Hepatocyte (in vitro differentiated cells): ENCODE results near the gene MCM5. TPM values are rescaled to one million over a fixed set of nuclear protein-coding genes. Genes with fewer than 3 reads are reported as not detected.

ENCODE experiments used
- DNase-seq: peaks from one replicate; pipeline ENCODE4 v3.0.0-alpha.2; 2016; ENCODE audit warnings: low spot score
- H2AFZ ChIP-seq: fragments of 200-600 bp; sonication (generic); 2 replicates; pipeline ENCODE4 v1.6.0; 2016; ENCODE audit warnings: antibody characterized with exemption, mild to moderate bottlenecking
- H3K27ac ChIP-seq: fragments of 200-600 bp; sonication (generic); 2 replicates; pipeline ENCODE4 v1.5.1; 2016; ENCODE audit warnings: mild to moderate bottlenecking
- H3K27me3 ChIP-seq: fragments of 200-600 bp; sonication (generic); 2 replicates; pipeline ENCODE4 v1.6.1; 2016
- H3K36me3 ChIP-seq: fragments of 200-600 bp; sonication (generic); replicated peaks from 2 replicates; pipeline ENCODE4 v1.5.1; 2016; ENCODE audit warnings: low read depth; ENCODE audit not compliant: insufficient read depth
- H3K4me1 ChIP-seq: fragments of 200-600 bp; sonication (generic); 2 replicates; pipeline ENCODE4 v1.5.1; 2016; ENCODE audit warnings: mild to moderate bottlenecking, moderate library complexity; ENCODE audit not compliant: insufficient read depth
- H3K4me2 ChIP-seq: fragments of 200-600 bp; sonication (generic); 2 replicates; pipeline ENCODE4 v1.6.0; 2016
- H3K4me3 ChIP-seq: fragments of 200-600 bp; sonication (generic); 2 replicates; pipeline ENCODE4 v1.5.1; 2016; ENCODE audit warnings: mild to moderate bottlenecking
- H3K79me2 ChIP-seq: fragments of 200-600 bp; sonication (generic); 2 replicates; pipeline ENCODE4 v1.6.0; 2017; ENCODE audit warnings: mild to moderate bottlenecking
- H3K9me2 ChIP-seq: fragments of 200-600 bp; sonication (generic); replicated peaks from 2 replicates; pipeline ENCODE4 v1.6.0; 2017; ENCODE audit warnings: mild to moderate bottlenecking; ENCODE audit not compliant: insufficient read depth
- H3K9me3 ChIP-seq: fragments of 200-600 bp; sonication (generic); 2 replicates; pipeline ENCODE4 v1.5.1; 2016; ENCODE audit warnings: low read depth, mild to moderate bottlenecking
- H4K20me1 ChIP-seq: fragments of 200-600 bp; sonication (generic); 2 replicates; pipeline ENCODE4 v1.6.0; 2016; ENCODE audit warnings: mild to moderate bottlenecking; ENCODE audit not compliant: insufficient read depth, poor library complexity, severe bottlenecking
- EZH2 ChIP-seq: fragments of 200-600 bp; sonication (generic); IDR thresholded peaks from 2 replicates; pipeline ENCODE4 v1.6.1; 2016; ENCODE audit warnings: antibody characterized with exemption, mild to moderate bottlenecking, borderline replicate concordance
- EZH2phosphoT487 ChIP-seq: fragments of 200-600 bp; sonication (generic); IDR thresholded peaks from one replicate; pipeline ENCODE4 v1.6.1; 2018; ENCODE audit warnings: antibody characterized with exemption, mild to moderate bottlenecking, low read depth, moderate library complexity; ENCODE audit not compliant: unreplicated experiment, severe bottlenecking
- WGBS: methylation state at CpG from one replicate; pipeline ENCODE4 v1.1.6; 2016; ENCODE audit warnings: low lambda C conversion rate; ENCODE audit errors: missing lambda C conversion rate; 5-methylcytosine and 5-hydroxymethylcytosine counted together
- polyA plus RNA-seq: library from polyadenylated mRNA; unstranded; fragments of >200 nt; fragmentation: Nextera tagmentation; extraction: Ambion mirVana; gene quantifications from 2 replicates; pipeline ENCODE4 v1.2.1, GENCODE V29; 2016
- total RNA-seq: library from RNA; depleted of rRNA; stranded (reverse); fragments of >200 nt; gene quantifications from 2 replicates; pipeline ENCODE4 v1.2.3, GENCODE V29; 2014
- TF ChIP-seq, protein P1 (sequence below): fragments of 200-600 bp; sonication (generic); IDR thresholded peaks from 2 replicates; pipeline ENCODE4 v1.5.1; 2016; ENCODE audit warnings: antibody characterized with exemption, mild to moderate bottlenecking; ENCODE audit not compliant: poor library complexity

MCM5 gene
- total and polyA plus RNA-seq, 2 experiments from 2014 or later: 21.7 to 36.1 TPM

DNA sequence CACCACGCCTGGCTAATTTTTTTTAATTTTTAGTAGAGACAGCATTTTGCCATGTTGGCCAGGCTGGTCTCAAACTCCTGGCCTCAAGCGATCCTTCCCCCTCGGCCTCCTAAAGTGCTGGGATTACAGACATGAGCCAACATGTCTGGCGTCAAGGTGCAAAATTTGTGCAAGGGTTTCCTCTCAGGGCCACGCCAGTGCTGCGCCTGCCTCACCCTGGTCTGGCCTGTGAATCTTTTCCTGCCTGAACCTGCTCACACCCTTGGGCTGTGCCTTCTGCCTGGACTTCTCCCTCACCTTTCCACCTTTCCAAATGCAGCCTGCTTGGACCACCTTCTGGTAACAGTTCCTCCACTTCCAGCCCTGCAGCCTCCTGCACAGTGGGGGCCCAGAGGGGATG is 43.4 kb downstream of the MCM5 start:
- Histone ChIP-seq H3K27ac (no peak overlapping the region), H3K79me2 (no peaks in the 10 kb centered on the region), H3K9me3 (no peaks in the 10 kb centered on the region), H3K4me1 (peaks cover 6% of the 10 kb centered on the region), H4K20me1 (no peaks in the 10 kb centered on the region), H3K27me3 (no peaks in the 10 kb centered on the region), H3K9me2 (no peaks in the 10 kb centered on the region), H3K4me3 (no peak overlapping the region), H2AFZ (no peak overlapping the region), H3K4me2 (no peak overlapping the region), H3K36me3 (no peaks in the 10 kb centered on the region)
- 74% methylated on average over 6 of the region's 6 CpGs for WGBS
- no peak for DNase-seq
- TF ChIP-seq EZH2phosphoT487: no peak
- no peak for TF ChIP-seq EZH2
- TF ChIP-seq, protein P1, sequence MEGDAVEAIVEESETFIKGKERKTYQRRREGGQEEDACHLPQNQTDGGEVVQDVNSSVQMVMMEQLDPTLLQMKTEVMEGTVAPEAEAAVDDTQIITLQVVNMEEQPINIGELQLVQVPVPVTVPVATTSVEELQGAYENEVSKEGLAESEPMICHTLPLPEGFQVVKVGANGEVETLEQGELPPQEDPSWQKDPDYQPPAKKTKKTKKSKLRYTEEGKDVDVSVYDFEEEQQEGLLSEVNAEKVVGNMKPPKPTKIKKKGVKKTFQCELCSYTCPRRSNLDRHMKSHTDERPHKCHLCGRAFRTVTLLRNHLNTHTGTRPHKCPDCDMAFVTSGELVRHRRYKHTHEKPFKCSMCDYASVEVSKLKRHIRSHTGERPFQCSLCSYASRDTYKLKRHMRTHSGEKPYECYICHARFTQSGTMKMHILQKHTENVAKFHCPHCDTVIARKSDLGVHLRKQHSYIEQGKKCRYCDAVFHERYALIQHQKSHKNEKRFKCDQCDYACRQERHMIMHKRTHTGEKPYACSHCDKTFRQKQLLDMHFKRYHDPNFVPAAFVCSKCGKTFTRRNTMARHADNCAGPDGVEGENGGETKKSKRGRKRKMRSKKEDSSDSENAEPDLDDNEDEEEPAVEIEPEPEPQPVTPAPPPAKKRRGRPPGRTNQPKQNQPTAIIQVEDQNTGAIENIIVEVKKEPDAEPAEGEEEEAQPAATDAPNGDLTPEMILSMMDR: no peak

DNA sequence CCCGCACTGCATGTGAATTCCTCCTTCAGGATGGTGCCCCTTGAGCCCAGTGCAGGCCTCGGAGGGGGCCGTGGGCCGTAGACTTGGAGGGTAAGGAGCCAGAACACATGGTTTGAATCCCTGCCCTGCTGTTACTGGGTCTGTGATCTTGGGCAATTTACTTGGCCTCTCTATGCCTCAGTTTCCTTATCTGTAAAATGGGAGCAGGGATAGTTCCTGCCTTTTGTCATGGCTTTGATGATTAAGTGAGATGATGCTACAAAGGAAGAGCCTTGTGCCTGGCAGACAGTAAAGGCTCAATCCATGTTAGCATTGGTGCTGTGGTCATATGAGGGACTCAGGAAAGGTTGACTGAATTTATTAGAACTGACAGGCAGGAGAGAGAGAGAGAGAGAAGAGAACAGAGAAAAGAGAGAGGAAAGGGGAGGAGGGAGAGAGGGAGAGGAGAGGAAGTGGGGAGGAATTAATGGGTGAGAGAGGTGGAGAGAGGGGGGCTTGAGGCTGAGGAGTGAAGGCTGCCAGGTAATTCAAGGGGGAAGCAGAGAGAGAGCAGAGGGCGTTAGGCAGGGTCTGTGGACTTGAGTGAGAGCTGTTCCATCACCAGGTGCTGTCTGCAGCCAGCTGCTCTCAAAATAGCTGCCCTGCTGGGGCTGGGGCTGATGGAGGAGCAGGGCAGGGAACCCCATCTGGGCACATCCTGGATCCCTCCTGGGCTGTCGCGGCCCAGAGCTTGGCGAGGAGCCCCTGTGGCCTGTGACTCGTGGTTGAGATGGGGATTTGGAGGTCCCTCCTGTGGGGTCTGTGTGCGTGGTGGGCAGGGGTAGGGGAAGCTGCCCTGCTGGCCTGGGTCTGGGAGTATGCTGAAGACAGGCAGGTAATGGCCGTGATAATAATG is 44.1 kb downstream of the MCM5 start:
- Histone ChIP-seq H3K79me2 (no peaks in the 10 kb centered on the region), H3K4me3 (no peak overlapping the region), H3K27me3 (no peaks in the 10 kb centered on the region), H3K4me2 (no peak overlapping the region), H3K27ac (no peak overlapping the region), H3K9me2 (no peaks in the 10 kb centered on the region), H3K36me3 (no peaks in the 10 kb centered on the region), H3K9me3 (no peaks in the 10 kb centered on the region), H2AFZ (no peak overlapping the region), H3K4me1 (peaks cover 6% of the 10 kb centered on the region), H4K20me1 (no peaks in the 10 kb centered on the region)
- 77% methylated on average over 11 of the region's 11 CpGs for WGBS
- TF ChIP-seq, protein P1: no peak
- TF ChIP-seq EZH2phosphoT487: no peak
- TF ChIP-seq EZH2: no peak
- no peak for DNase-seq

DNA sequence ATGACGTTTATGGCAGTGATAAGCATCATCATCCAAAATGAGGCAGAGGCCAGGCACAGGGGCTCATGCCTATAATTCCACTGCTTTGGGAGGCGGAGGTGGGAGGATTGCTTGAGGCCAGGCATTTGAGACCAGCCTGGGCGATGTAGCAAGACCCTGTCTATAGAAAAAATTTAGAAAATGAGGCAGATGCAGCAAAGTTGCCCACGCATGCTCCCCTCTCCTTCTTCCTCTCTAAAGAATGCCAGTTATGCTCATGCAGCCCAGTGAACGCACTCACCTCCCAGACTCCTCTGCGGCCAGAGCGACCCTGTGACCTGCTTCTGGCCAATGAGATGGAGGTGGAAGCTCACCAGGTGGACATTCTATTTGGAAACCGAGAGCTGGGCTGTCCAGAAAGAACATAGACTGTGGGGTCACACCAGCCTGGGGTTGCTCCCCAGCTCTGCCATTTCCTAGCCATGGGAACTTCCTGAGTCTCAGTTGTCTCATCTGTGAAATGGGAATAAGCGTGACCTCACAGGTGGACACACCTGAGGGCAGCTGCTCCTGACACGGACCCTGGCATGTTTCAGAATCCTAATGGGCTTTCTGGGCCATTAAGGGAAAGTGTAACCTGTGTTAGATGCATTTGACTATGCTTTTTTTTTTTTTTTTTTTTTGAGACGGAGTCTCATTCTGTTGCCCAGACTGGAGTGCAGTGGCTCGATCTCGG is 44.9 kb downstream of the MCM5 start:
- no peak overlapping the region for H3K27ac ChIP-seq
- no peaks in the 10 kb centered on the region for H3K27me3 ChIP-seq
- H3K4me1 ChIP-seq: peaks cover 6% of the 10 kb centered on the region
- no peak for DNase-seq
- H3K9me3 ChIP-seq: no peaks in the 10 kb centered on the region
- H3K4me2 ChIP-seq: no peak overlapping the region
- H3K4me3 ChIP-seq: no peak overlapping the region
- no peaks in the 10 kb centered on the region for H4K20me1 ChIP-seq
- WGBS: 90% methylated on average over 13 of the region's 13 CpGs
- TF ChIP-seq EZH2 (no peak), EZH2phosphoT487 (no peak)
- TF ChIP-seq, protein P1: no peak
- H3K9me2 ChIP-seq: no peaks in the 10 kb centered on the region
- H3K79me2 ChIP-seq: no peaks in the 10 kb centered on the region
- H3K36me3 ChIP-seq: no peaks in the 10 kb centered on the region
- no peak overlapping the region for H2AFZ ChIP-seq
